H1 (cell line): ENCODE measurements around the gene PITPNM1. TPM values are rescaled to one million over a fixed set of nuclear protein-coding genes. Genes with fewer than 3 reads are reported as not detected.
A peak's percentile ranks its signal among the peaks of the same experiment; 100 is the strongest.

Source experiments
- CTCF ChIA-PET: fragments of 300-600 bp; sonication (Branson Sonifier 250); formaldehyde crosslinking; loops from one replicate; lab custom pipeline; 2021; ENCODE audit not compliant: partially characterized antibody; lab: Charles Lee
- POLR2A ChIA-PET: fragments of 300-600 bp; sonication (Branson Sonifier 250); formaldehyde crosslinking; loops from one replicate; lab custom pipeline; 2021; ENCODE audit warnings: inconsistent platforms; ENCODE audit not compliant: partially characterized antibody; lab: Charles Lee
- DNase-seq, 2 experiments: peaks; one replicate each; pipeline versions ENCODE4 v3.0.0 to v3.0.0-alpha.2; 2010 to 2022; ENCODE audit warnings: low spot score in 2 of 2, low read depth in 1 of 2, mixed read lengths in 1 of 2
- FAIRE-seq: peaks from 2 replicates; lab custom pipeline; 2011; peaks lifted over from hg19 to GRCh38; lab: Jason Lieb, UNC
- H2AFZ ChIP-seq: 2 replicates; pipeline ENCODE4 v1.8.1; 2012; ENCODE audit warnings: low read length, inconsistent platforms
- H2AK5ac ChIP-seq: 2 replicates; pipeline ENCODE4 v1.6.1; 2013; ENCODE audit warnings: low read depth, low read length
- H2BK120ac ChIP-seq: replicated peaks from 2 replicates; pipeline ENCODE3; 2013; ENCODE audit warnings: low read depth, low read length, inconsistent platforms
- H2BK12ac ChIP-seq: 2 replicates; pipeline ENCODE4 v1.6.1; 2013; ENCODE audit warnings: low read depth, low read length
- H2BK15ac ChIP-seq: 2 replicates; pipeline ENCODE4 v1.6.1; 2013; ENCODE audit warnings: low read length
- H2BK20ac ChIP-seq: 2 replicates; pipeline ENCODE4 v1.6.1; 2013; ENCODE audit warnings: low read length
- H2BK5ac ChIP-seq: 2 replicates; pipeline ENCODE4 v1.6.1; 2013; ENCODE audit warnings: low read depth, low read length
- H3K14ac ChIP-seq: 2 replicates; pipeline ENCODE4 v1.6.1; 2013; ENCODE audit warnings: inconsistent platforms; ENCODE audit not compliant: insufficient read length
- H3K18ac ChIP-seq: 2 replicates; pipeline ENCODE4 v1.6.1; 2013; ENCODE audit warnings: low read length; ENCODE audit errors: extremely low read depth
- H3K23ac ChIP-seq: 2 replicates; pipeline ENCODE4 v1.6.1; 2013; ENCODE audit warnings: inconsistent platforms; ENCODE audit not compliant: insufficient read length
- H3K23me2 ChIP-seq: 2 replicates; pipeline ENCODE4 v1.6.1; 2013; ENCODE audit warnings: low read depth, low read length
- H3K27ac ChIP-seq: 2 replicates; pipeline ENCODE4 v1.6.1; 2011; ENCODE audit warnings: low read depth, low read length, inconsistent platforms
- H3K27me3 ChIP-seq, 4 experiments: replicated peaks in 1 of 4; 1 replicate in 1 of 4; 2 replicates in 3 of 4; pipeline versions ENCODE4 v1.6.1 to v1.8.1; 2011 to 2013; ENCODE audit warnings: low read length in 3 of 4, mild to moderate bottlenecking in 3 of 4, inconsistent platforms in 2 of 4, mixed read lengths in 2 of 4, moderate library complexity in 1 of 4; ENCODE audit not compliant: control insufficient read depth in 3 of 4, insufficient read depth in 3 of 4; ENCODE audit errors: extremely low read depth in 1 of 4
- H3K36me3 ChIP-seq, 4 experiments: 2 replicates each; pipeline versions ENCODE4 v1.6.1 to v1.8.1; 2011 to 2013; ENCODE audit warnings: mild to moderate bottlenecking in 4 of 4, low read length in 3 of 4, moderate library complexity in 2 of 4, control low read depth in 1 of 4, inconsistent platforms in 1 of 4; ENCODE audit not compliant: insufficient read depth in 4 of 4, control insufficient read depth in 2 of 4
- H3K4ac ChIP-seq: replicated peaks from 2 replicates; pipeline ENCODE3; 2013; ENCODE audit warnings: low read length, low read depth, mixed read lengths, inconsistent platforms; ENCODE audit not compliant: insufficient read length
- H3K4me1 ChIP-seq, 4 experiments: replicated peaks in 1 of 4; 1 replicate in 1 of 4; 2 replicates in 3 of 4; pipeline versions ENCODE4 v1.6.1 to v1.8.1; 2011 to 2013; ENCODE audit warnings: low read length in 3 of 4, inconsistent platforms in 2 of 4, mixed read lengths in 1 of 4; ENCODE audit not compliant: insufficient read depth in 4 of 4, control insufficient read depth in 3 of 4
- H3K4me2 ChIP-seq, 2 experiments: 2 replicates each; pipeline versions ENCODE4 v1.6.1 to v1.8.1; 2011 to 2013; ENCODE audit warnings: low read depth in 2 of 2, low read length in 2 of 2, control low read depth in 1 of 2, inconsistent platforms in 1 of 2, mild to moderate bottlenecking in 1 of 2; ENCODE audit not compliant: insufficient read depth in 1 of 2
- H3K4me3 ChIP-seq, 4 experiments: fragments of 200-600, 300-600 bp in 1 of 4; sonication (generic), shearing (Covaris generic), sonication (Bioruptor Twin) in 1 of 4; 2 replicates each; pipeline versions ENCODE4 v1.5.1 to v1.8.1; 2011 to 2016; ENCODE audit warnings: low read length in 4 of 4, low read depth in 3 of 4, control low read depth in 2 of 4, inconsistent platforms in 2 of 4, mild to moderate bottlenecking in 2 of 4, mixed read lengths in 1 of 4, moderate library complexity in 1 of 4; ENCODE audit not compliant: insufficient read depth in 2 of 4; ENCODE audit errors: extremely low read depth in 1 of 4
- H3K56ac ChIP-seq: replicated peaks from 2 replicates; pipeline ENCODE3; 2013; ENCODE audit warnings: low read depth, mild to moderate bottlenecking, mixed read lengths, low read length, inconsistent platforms; ENCODE audit not compliant: insufficient read length
- H3K79me1 ChIP-seq: 2 replicates; pipeline ENCODE4 v1.6.1; 2013; ENCODE audit warnings: low read depth, low read length, control low read depth
- H3K79me2 ChIP-seq, 2 experiments: 2 replicates each; pipeline versions ENCODE4 v1.6.1 to v1.8.1; 2012 to 2013; ENCODE audit warnings: low read length in 2 of 2, mild to moderate bottlenecking in 2 of 2, inconsistent platforms in 1 of 2; ENCODE audit not compliant: insufficient read depth in 2 of 2, control insufficient read depth in 1 of 2
- H3K9ac ChIP-seq, 4 experiments: replicated peaks in 1 of 4; 1 replicate in 1 of 4; 2 replicates in 3 of 4; pipeline versions ENCODE4 v1.6.1 to v1.8.1; 2011 to 2013; ENCODE audit warnings: low read depth in 3 of 4, low read length in 3 of 4, control low read depth in 2 of 4, mild to moderate bottlenecking in 2 of 4, moderate library complexity in 2 of 4, inconsistent platforms in 1 of 4; ENCODE audit errors: extremely low read depth in 1 of 4
- H3K9me3 ChIP-seq, 2 experiments: 2 replicates each; pipeline versions ENCODE4 v1.6.1 to v1.8.1; 2012 to 2013; ENCODE audit warnings: mild to moderate bottlenecking in 2 of 2, moderate library complexity in 2 of 2, control low read depth in 1 of 2, inconsistent platforms in 1 of 2, low read depth in 1 of 2, low read length in 1 of 2, mixed read lengths in 1 of 2; ENCODE audit not compliant: insufficient read depth in 2 of 2
- H4K20me1 ChIP-seq, 2 experiments: replicated peaks in 1 of 2; 2 replicates each; pipeline versions ENCODE3 to v1.8.1; 2011 to 2013; ENCODE audit warnings: inconsistent platforms in 2 of 2, low read length in 2 of 2, mild to moderate bottlenecking in 1 of 2; ENCODE audit not compliant: insufficient read depth in 2 of 2, control insufficient read depth in 1 of 2
- H4K5ac ChIP-seq: 2 replicates; pipeline ENCODE4 v1.6.1; 2013; ENCODE audit warnings: low read length, low read depth, mixed read lengths, inconsistent platforms; ENCODE audit not compliant: insufficient read length
- H4K8ac ChIP-seq: 2 replicates; pipeline ENCODE4 v1.8.0; 2013; ENCODE audit warnings: mild to moderate bottlenecking, moderate library complexity, low read length, inconsistent platforms; ENCODE audit not compliant: insufficient read depth; ENCODE audit errors: extremely low read depth
- H4K91ac ChIP-seq: replicated peaks from 2 replicates; pipeline ENCODE3; 2013; ENCODE audit warnings: low read length, mixed read lengths, inconsistent platforms; ENCODE audit not compliant: insufficient read length
- CHD1 ChIP-seq: IDR thresholded peaks from 2 replicates; pipeline ENCODE4 v1.6.1; 2012; ENCODE audit warnings: low read depth, low read length, improper control_type of control experiment
- JUND ChIP-seq: IDR thresholded peaks from 2 replicates; pipeline ENCODE4 v1.6.1; 2011; ENCODE audit warnings: mild to moderate bottlenecking, improper control_type of control experiment, low read length
- NANOG ChIP-seq: IDR thresholded peaks from 2 replicates; pipeline ENCODE4 v1.6.1; 2011; ENCODE audit warnings: low read length, low read depth, mild to moderate bottlenecking, inconsistent platforms; ENCODE audit not compliant: insufficient read depth, poor library complexity, severe bottlenecking
- PHF8 ChIP-seq: fragments of 200-600 bp; sonication (generic); conservative IDR thresholded peaks from 2 replicates; pipeline ENCODE4 v1.7.1; 2012; ENCODE audit warnings: low read depth, mild to moderate bottlenecking, inconsistent platforms, low read length, moderate library complexity
- TAF1 ChIP-seq: IDR thresholded peaks from 2 replicates; pipeline ENCODE4 v1.6.1; 2011; ENCODE audit warnings: mild to moderate bottlenecking, low read depth, low read length
- TBP ChIP-seq: IDR thresholded peaks from 2 replicates; pipeline ENCODE4 v1.6.1; 2011; ENCODE audit warnings: low read depth, low read length, improper control_type of control experiment
- WGBS, 2 experiments: shearing (Covaris generic) in 1 of 2; methylation state at CpG; one replicate each; pipeline versions ENCODE4 v1.1.6 to v1.1.7; 2013 to 2015; ENCODE audit warnings: low lambda C conversion rate in 2 of 2, mixed read lengths in 2 of 2, inconsistent platforms in 1 of 2, low coverage in 1 of 2, missing lambda C conversion rate in 1 of 2; ENCODE audit not compliant: insufficient replicate concordance in 2 of 2, insufficient coverage in 1 of 2, insufficient read length in 1 of 2; ENCODE audit errors: extremely low coverage in 1 of 2, missing lambda C conversion rate in 1 of 2; 5-methylcytosine and 5-hydroxymethylcytosine counted together
- polyA plus RNA-seq, 7 experiments: library from polyadenylated mRNA; depleted of rRNA in 3 of 7; stranded (reverse) in 5 of 7; unstranded in 2 of 7; fragments of >200 nt in 5 of 7; fragments of 200-250 nt in 2 of 7; gene quantifications; 1 replicate in 5 of 7; 2 replicates in 1 of 7; 4 replicates in 1 of 7; pipeline versions ENCODE4 v1.2.1 to v1.2.3, GENCODE V29; 2011 to 2013; ENCODE audit warnings: missing spikeins in 2 of 7, mixed read lengths in 2 of 7
- total RNA-seq: library from RNA; stranded (reverse); fragmentation: NEBNext Ultra II Directional; extraction: Animal tissue kit (Norgen Biotek cat#: 25700); gene quantifications from 2 replicates; pipeline ENCODE4 v1.2.1, GENCODE V29; 2021
- TF ChIP-seq, protein P1 (sequence below), 3 experiments: IDR thresholded peaks; 1 replicate in 2 of 3; 2 replicates in 1 of 3; pipeline versions ENCODE4 v1.5.1 to v1.6.1; 2011; ENCODE audit warnings: low read length in 3 of 3, mild to moderate bottlenecking in 3 of 3, inconsistent platforms in 2 of 3, low read depth in 1 of 3, moderate library complexity in 1 of 3; ENCODE audit not compliant: insufficient read depth in 1 of 3; ENCODE audit errors: control extremely low read depth in 1 of 3

PITPNM1 gene
- total and polyA plus RNA-seq, 2 of the 8 experiments (the other 6 are each of a cell fraction or from before 2014, with no cell fraction given) = 27.2 to 52.7 TPM

DNA sequence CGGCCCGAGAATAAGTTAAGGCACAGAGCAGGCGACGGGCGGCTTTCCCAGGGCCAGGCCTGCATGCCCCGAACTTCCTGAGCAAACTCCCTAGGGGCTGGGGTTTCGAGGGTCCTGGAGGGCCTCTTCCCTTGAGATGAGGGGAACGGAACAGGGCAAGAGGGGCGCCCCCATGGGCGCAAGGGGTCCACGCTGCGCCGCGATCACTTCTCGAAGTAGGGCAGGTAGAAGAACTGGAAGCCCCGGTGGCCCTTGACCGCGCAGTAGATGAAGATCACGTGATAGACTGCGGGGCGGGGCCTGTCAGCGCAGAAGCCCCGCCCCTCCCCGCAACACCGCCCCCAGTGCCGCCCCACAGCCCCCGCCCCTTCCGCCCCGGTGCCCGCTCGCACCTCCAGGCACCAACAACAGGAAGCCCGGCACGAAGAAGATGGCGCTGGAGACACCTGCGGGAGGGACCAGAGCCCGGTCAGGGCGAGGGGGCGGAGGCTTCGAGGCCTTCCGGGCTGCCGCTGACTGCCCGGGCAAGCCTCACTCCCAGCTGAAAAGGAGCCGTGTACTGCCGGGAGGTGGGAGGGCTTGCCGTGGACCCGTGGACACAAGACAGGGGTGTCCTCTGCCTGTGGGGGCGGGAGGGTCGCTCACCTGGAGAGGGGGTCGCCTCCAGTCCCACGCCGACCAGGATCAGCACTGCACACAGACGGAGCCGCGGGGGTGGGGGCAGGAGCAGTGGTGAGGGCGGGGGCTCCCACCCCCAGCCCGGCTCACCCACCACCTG lies 40.6 kb downstream of the PITPNM1 start:
- Histone ChIP-seq H3K18ac (peak overlapping the region; percentile 85; the same call in 1 of the 2 replicates), H3K23ac (no peak overlapping the region), H3K9me3 (no peaks in the 10 kb centered on the region), H3K27ac (peak overlapping the region; percentile 87), H4K5ac (peak overlapping the region; percentile 82), H3K79me2 (peaks cover 0 to 3% of the 10 kb centered on the region in 2 experiments; a peak in 2 of 4 replicates), H3K4me2 (peak overlapping the region; percentile 70 to 82), H3K23me2 (peaks cover 6% of the 10 kb centered on the region), H2AFZ (peak overlapping the region; percentile 66; the same call in 1 of the 2 replicates), H3K4me1 (peaks cover 2 to 14% (median 6%) of the 10 kb centered on the region in 4 experiments; a peak in 6 of 7 replicates), H2BK12ac (0 out of 2 replicates have a peak overlapping the region, but pooled peaks have one; percentile 60), H4K91ac (peak overlapping the region; percentile 98), H3K36me3 (no peaks in the 10 kb centered on the region), H3K14ac (no peak overlapping the region), H4K8ac (peak overlapping the region; percentile 95), H3K4ac (peak overlapping the region; percentile 67), H2AK5ac (no peak overlapping the region), H3K4me3 (peak overlapping the region; percentile 76 to 92 (median 85)), H3K56ac (peak overlapping the region; percentile 75), H2BK120ac (no peak overlapping the region), H3K79me1 (peaks cover 2% of the 10 kb centered on the region), H2BK15ac (peak overlapping the region; percentile 99; the same call in 1 of the 2 replicates), H4K20me1 (peaks cover 0 to 3% of the 10 kb centered on the region in 2 experiments), H2BK5ac (peak overlapping the region; percentile 93), H3K9ac (peak overlapping the region; percentile 69 to 93 (median 74)), H3K27me3 (no peaks in the 10 kb centered on the region), H2BK20ac (no peak overlapping the region)
- no peak for FAIRE-seq
- peak; percentile 63 to 89 for DNase-seq
- ChIA-PET CTCF (interaction anchor here (0.6 to 1.6 kb wide), 6 partner anchors 26 to 160 kb away, joined by 3 to 5 read pairs (median 3); partner anchors contain the start of gene PPP1CA), POLR2A (interaction anchor here (0.7 to 1.9 kb wide), 14 partner anchors 12 to 73 kb away, joined by 3 to 15 read pairs (median 4); partner anchors contain the start of genes AIP, CDK2AP2, GPR152 and PPP1CA)
- 19% methylated on average over 40 of the region's 56 CpGs; no CpG with 5 or more reads in 1 of the 2 experiments for WGBS, 2 experiments
- TF ChIP-seq NANOG = no peak
- peak; percentile 81 for TF ChIP-seq TAF1
- TF ChIP-seq CHD1 = no peak
- TF ChIP-seq, protein P1, sequence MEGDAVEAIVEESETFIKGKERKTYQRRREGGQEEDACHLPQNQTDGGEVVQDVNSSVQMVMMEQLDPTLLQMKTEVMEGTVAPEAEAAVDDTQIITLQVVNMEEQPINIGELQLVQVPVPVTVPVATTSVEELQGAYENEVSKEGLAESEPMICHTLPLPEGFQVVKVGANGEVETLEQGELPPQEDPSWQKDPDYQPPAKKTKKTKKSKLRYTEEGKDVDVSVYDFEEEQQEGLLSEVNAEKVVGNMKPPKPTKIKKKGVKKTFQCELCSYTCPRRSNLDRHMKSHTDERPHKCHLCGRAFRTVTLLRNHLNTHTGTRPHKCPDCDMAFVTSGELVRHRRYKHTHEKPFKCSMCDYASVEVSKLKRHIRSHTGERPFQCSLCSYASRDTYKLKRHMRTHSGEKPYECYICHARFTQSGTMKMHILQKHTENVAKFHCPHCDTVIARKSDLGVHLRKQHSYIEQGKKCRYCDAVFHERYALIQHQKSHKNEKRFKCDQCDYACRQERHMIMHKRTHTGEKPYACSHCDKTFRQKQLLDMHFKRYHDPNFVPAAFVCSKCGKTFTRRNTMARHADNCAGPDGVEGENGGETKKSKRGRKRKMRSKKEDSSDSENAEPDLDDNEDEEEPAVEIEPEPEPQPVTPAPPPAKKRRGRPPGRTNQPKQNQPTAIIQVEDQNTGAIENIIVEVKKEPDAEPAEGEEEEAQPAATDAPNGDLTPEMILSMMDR (IDR thresholded peaks at IDR 0.05; ENCODE audit: control extremely low read depth in 1 of 3, insufficient read depth in 1 of 3, low read depth in 1 of 3, low read length in 3 of 3) = no peak
- TF ChIP-seq TBP = 0 out of 2 replicates have a peak, but pooled peaks have one; percentile 20
- peak; percentile 77 for TF ChIP-seq PHF8
- no peak for TF ChIP-seq JUND
